ENCODE results near the gene KSR1.

Gene KSR1

DNA sequence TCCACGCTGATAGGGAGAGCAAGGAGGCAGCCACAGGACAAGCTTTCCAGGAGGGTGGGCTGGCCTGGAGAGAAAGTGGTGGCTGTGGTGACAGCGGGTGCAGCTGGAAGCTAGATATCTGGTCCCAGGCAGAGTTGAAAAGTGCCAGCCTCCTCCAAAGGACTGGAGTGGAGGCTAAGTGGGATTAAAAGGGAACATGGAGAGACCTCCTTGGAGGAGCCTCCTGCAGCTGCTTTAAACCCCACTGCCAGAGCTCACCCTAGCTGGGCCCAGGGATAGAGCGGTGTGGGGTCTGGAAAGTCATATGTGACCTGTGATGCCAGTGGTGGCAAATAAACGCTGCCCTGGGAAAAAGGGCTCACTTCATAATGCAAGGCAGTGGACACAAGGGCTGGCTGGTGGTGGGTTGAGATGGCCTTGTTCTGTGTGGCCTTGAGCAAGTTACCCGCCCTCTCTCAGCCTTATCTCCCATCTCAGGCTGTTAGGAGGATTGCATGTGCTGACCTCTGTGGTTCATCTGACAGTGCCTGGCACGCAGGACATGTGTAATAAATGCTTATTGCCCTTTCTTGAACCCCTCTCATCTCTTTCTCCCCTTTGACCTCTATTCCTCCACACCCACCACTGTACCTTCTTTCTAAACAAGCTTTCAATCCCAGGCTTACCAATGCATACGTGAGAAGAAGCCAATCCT lies 113.8 kb downstream of the KSR1 start:
- no peak for DNase-seq (ENCODE audit: low read depth, low spot score)

DNA sequence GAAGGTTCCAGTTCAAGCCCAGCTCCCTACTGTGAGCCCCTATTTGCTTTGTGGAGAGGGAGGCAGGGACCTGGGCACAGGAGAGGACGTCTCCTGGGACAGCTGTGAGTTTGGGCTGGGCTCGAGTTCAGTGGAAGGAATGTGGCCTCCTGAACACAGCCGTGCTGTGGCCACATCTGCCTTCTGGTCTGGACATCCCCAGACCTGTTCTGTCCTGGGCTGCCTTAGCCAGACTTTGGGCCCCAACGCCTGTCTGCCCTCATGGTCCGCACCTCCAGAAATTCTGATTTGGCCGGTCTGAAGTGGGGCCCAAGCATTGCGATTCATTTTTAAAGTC lies 114.3 kb downstream of the KSR1 start:
- DNase-seq (ENCODE audit: low read depth, low spot score): no peak

GRCh38 chr17:27571563-27572352 lies 115.5 kb downstream of the KSR1 start:
- no peak for DNase-seq (ENCODE audit: low read depth, low spot score)

- no peak for DNase-seq (ENCODE audit: low read depth, low spot score)
These were observed 116.4 kb downstream of the KSR1 start for GRCh38 chr17:27572665-27573064.

DNA sequence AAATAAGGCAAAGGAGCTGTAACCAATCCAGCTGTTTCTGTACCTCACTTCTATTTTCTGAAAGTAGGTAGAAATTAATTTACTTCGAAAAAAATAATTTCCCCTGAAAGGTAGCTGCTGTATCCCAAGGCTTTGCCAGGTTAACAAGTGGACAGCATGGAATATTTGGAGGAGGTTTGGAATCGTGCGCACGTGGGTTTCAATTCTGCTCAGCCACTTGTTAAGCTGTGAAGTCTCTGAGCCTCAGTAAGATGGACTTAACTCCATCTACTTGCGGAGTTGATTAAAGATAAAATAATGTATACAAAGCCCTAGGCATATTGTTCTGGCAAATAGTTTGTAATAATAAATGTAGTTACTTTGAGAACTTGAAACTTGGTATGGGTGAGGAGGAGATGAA lies 117.3 kb downstream of the KSR1 start:
- no peak for DNase-seq (ENCODE audit: low read depth, low spot score)

GRCh38 chr17:27573971-27574525 lies 117.8 kb downstream of the KSR1 start:
- no peak for DNase-seq (ENCODE audit: low read depth, low spot score)

GRCh38 chr17:27575096-27575911 lies 119.1 kb downstream of the KSR1 start:
- DNase-seq (ENCODE audit: low read depth, low spot score): no peak

- DNase-seq (ENCODE audit: low read depth, low spot score): no peak
These were observed 119.6 kb downstream of the KSR1 start for GRCh38 chr17:27575912-27576252.

- DNase-seq (ENCODE audit: low read depth, low spot score): no peak
These were observed 120.3 kb downstream of the KSR1 start for GRCh38 chr17:27576477-27577083.

DNA sequence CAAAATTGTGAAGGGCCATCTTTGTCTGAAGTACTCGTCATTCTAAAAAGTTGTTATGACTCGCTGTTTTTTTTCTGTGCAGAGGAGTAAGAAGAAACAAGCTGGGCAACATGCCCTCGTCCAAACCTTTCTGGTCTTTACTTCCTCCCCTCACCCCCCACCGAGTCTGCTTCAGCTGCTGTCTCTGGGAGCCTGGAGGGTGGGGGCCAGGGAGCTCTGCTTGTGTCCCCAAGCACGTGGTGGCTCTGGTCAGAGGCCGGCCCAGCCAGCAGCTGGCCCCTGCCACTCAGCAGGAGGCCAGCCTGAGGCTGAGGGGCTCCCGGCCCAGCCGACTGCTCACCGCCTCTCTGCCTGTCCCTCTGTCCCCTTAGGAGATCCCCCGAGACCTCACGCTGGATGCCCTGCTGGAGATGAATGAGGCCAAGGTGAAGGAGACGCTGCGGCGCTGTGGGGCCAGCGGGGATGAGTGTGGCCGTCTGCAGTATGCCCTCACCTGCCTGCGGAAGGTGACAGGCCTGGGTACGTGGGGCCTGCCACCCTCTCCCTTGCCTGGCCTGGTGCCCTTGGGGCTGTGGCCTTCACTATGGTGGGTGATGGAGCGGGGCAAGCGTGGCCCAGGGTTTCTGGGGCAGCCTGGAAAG lies 121.0 kb downstream of the KSR1 start:
- no peak for DNase-seq (ENCODE audit: low read depth, low spot score)

GRCh38 chr17:27577884-27578717 lies 121.9 kb downstream of the KSR1 start:
- no peak for DNase-seq (ENCODE audit: low read depth, low spot score)

DNA sequence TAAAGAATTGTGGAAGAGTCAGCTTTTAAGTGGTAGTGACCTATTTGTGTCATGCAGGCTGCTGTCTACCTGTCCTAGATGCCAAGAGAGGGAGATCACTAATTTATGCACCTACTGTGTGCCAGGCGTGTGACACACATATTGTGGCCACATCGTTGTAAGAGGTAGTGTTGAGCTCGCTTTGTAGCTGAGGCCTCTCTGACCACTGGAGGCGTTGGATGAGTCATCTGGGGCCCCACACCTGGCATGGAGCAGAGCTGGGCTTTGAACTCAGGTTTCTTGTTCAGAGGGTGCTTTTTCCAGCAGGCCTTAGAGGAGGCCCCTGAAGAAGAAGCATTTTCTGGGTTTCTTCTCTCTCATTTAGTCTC lies 122.5 kb downstream of the KSR1 start:
- DNase-seq (ENCODE audit: low read depth, low spot score): no peak

DNA sequence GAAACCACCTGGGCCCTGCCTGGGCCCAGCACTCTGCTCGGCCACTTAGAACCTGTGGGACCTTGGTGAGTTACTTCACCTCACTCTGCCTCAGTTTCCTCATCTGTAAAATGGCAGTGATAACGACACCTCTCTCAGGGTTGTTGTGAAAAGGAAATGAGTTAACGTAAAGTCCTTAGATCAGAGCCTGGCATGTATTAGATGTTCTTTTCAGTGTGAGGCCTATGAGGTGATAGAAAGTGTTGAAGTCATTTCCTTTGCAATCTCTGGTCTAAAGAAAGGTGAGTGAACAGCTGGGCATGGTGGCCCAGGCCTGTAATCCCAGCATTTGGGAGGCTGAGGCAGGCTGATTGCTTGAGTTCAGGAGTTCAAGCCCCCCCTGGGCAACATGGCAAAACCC lies 123.1 kb downstream of the KSR1 start:
- no peak for DNase-seq (ENCODE audit: low read depth, low spot score)

DNA sequence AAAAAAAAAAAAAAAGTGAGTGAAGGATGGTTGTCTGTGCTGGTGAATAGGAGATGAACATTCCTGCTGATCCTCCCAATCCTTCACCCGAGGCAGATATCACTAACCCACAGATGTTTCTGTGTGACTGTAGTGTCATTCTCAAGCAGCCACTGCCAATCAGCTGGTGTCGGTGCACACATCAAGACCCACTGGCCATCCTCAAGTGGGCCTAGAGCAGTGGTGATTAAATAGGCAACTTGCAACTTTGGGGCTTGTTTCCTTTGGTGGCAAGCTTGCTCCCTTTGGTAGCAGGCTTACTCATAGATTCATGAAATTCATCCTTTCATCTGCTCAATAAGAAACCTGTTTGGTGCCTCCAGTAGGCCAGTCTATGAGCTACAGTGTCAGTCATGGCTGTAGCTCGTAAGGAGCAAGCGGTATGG lies 123.7 kb downstream of the KSR1 start:
- DNase-seq (ENCODE audit: low read depth, low spot score): no peak

DNA sequence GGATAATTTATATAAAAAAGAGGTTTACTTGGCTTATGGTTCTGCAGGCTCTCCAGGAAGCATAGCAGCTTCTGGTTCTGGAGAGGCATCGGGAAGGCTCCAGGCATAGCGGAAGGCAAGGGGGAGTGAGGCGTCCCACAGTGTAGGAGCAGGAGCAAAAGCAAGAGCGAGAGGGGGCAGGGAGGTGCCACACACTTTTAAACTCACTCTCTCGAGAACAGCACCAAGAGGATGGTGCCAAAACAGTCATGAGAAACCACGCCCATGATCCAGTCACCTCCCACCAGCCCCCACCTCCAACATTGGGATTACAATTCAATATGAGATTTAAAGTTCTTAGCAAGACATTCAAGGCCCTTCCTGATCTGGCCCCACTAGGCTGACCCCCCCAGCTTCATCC lies 124.8 kb downstream of the KSR1 start:
- no peak for DNase-seq (ENCODE audit: low read depth, low spot score)

GRCh38 chr17:27582696-27583095 lies 126.4 kb downstream of the KSR1 start:
- no peak for DNase-seq (ENCODE audit: low read depth, low spot score)

- DNase-seq (ENCODE audit: low read depth, low spot score): no peak
These were observed 129.0 kb downstream of the KSR1 start for GRCh38 chr17:27585153-27585681.

GRCh38 chr17:27585792-27586191 lies 129.5 kb downstream of the KSR1 start:
- DNase-seq (ENCODE audit: low read depth, low spot score): no peak

DNA sequence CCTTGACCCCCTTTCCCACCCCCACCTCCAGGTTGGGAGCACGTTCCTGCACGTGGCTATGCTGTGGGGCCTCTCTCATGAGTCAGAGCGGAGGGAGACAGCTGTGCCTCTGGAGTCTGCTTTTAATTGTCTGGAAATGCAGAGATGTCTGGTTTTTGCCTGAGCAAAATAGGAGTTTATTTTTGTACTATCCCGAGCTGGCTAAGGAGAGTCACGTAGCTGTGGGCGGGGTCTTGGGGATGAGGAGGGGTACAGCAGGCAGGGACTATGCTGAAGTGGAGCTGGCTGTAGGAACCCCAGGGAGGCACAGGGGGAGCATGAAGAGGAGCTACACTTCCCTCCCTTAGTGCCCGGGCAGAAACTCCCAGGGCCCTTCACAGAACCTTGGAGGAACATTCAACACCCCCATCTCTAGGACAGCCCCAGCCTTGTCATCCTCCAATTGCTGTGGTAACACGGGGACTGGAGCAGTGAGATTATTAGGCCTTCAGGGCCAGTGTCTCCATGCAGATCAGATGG lies 130.0 kb downstream of the KSR1 start:
- no peak for DNase-seq (ENCODE audit: low read depth, low spot score)

DNA sequence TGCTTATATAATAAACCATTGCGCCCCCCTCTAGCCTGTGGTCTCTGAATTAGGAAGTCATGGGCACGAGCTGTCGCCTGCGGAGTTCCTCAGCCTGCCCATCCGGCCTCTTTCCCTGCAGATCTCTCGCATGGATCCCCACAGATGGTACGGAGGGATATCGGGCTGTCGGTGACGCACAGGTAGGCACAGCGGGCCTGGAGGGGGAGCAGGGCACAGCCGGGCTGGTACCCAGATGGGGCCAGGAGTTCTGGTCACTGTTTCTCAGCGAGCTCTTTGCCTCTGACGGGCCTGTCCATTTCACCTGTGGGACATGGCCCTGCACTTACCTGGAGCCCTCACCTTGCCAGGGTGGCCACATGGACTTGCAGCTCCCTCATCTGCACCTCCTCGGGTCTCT lies 132.1 kb downstream of the KSR1 start:
- DNase-seq (ENCODE audit: low read depth, low spot score): no peak

Measured in iPS DF 19.7 (cell line).